Activated naive CD4-positive, alpha-beta T cell treated with anti-CD3 and anti-CD28 coated beads, Interleukin-2, amount 50 U/mL, for 16 hours (primary cell): ENCODE measurements around the gene TBC1D9B.
"Not testable (repeated sequence)": the region's sequence is repeated elsewhere in the genome, so short reads cannot be mapped to it uniquely, and the experiment has no call there.

Experiments used
- DNase-seq: peaks from one replicate; pipeline ENCODE4 v3.0.0-alpha.2; 2020

The TBC1D9B gene

GRCh38 chr5:179836225-179837019 lies 71.3 kb downstream of the TBC1D9B start:
- DNase-seq, result peak; percentile 68

DNA sequence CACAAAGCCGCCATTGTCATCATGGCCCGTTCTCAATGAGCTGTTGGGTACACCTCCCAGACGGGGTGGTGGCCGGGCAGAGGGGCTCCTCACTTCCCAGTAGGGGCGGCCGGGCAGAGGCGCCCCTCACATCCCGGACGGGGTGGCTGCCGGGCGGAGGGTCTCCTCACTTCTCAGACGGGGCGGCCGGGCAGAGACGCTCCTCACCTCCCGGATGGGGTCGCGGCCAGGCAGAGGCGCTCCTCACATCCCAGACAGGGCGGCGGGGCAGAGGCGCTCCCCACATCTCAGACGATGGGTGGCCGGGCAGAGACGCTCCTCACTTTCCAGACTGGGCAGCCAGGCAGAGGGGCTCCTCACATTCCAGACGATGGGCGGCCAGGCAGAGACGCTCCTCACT lies 72.8 kb downstream of the TBC1D9B start:
- not testable (repeated sequence) for DNase-seq

DNA sequence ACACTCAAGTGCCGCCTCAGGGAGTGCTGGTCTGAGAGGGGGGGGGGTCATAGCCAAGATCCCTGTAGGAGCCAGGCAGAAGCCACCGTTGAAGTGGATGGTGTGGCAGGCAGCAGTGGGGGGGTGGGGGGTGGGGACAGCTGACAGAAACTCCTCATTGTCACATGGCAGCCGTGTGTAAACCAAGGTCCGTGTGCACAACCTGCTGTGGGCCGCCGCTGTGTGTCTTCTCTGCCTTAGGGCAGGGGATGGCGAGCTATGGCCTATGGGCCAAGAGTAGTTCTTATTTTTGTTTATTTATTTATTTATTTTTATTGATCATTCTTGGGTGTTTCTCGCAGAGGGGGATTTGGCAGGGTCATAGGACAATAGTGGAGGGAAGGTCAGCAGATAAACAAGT lies 73.6 kb downstream of the TBC1D9B start:
- DNase-seq, result no peak

DNA sequence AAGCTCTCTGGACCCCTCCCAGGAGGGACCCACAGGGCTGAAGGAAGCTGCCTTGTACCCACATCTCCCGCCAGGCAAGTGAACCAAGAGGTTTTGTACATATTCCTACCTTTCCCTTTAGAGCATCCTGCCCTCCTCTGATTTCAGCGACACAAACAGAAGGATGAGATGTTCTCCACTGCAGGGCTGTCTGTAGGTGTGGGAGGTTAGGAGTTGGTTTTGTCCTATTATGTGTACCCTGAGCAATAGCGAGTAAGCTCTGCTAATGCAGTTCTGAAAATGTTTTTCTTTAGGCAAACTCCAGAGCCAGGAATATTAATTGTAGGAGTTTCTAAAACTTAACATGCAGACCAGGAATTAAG lies 74.0 kb downstream of the TBC1D9B start:
- DNase-seq, result no peak

DNA sequence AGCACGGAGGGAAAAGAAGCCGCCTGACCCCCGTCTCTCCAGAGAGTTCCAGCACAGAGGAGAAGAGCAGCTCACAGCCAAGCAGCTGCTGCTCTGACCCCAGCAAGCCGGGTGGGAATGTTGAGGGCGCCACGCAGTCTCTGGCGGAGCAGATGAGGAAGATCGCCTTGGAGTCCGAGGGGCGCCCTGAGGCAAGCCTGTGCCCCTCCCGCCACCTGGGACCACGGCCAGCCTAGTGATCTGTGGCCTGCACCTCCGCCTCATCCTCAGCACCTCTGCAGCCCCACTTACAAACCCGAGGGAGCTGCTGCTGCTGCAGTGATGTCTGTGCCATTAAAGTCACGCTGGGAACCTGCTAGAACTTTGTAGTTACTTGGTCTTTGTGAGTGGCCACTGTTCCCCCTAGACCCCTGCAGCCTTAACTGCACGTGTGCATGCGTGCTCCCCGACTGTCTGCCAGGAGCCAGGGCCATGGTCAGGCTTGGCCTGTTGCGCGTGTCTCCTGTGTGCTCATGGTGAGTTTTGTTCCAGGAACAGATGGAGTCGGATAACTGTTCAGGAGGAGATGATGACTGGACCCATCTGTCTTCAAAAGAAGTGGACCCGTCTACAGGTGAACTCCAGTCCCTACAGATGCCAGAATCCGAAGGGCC lies 74.5 kb downstream of the TBC1D9B start:
- DNase-seq, result no peak

DNA sequence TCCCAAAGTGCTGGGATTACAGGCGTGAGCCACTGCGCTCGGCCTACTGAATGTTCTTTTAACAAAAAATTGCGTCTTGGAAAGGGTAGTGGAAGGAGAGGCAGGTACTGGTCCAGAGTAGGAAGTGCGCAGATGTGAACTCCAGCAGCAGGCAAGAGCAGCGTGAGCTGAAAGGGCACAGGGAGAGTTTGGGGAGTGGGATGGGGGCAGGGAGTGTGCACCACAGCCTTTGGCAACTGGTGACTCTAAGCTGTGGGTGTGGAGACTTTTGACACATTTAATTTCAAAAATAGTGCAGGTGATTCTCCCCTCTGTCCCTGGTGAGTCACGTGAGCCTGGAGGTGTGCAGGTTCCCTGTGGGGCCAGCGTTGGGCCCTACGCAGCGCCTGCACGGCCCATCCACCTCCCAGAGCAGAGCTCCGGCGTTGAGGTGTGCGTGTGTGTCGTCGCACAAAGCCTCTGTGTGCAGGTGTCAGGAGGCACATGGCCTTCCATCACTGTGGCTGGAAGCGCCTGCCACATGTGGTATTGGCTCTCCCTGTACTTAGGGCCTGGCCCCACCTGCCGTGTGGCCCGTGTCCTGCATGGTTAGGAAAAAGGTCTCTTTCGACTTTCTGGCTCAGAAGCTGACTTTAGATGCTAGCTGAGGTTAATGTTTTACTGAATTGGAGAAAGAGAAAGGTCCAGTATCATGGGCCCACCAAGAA lies 75.5 kb downstream of the TBC1D9B start:
- no peak for DNase-seq

DNA sequence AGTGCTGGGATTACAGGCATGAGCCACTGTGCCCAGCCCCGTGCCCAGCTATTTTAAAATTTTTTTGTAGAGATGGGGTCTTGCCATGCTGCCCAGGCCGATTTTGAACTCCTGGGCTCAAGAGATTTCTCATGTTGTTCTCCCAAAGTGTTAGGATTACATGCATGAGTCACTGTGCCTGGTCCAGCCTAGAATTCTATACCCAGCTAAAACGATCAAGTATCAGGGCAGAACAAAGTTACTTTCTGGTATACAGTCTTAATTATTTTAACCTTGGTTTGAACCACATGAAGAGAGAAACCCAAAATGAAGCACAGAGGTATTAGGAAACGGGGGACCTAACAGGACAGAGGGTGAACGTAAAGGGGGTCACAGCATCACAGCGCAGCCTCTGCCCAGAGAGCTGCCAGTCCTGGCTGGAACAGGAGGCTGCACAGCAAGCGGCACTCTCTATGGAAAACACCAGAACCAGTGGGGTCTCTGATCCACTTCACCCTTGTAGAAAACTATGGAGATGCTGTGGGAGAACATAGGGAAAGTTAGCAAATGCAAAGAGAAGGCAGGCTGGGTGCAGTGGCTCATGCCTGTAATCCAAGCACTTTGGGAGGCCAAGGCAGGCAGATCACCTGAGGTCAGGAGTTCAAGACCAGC lies 76.8 kb downstream of the TBC1D9B start:
- no peak for DNase-seq

DNA sequence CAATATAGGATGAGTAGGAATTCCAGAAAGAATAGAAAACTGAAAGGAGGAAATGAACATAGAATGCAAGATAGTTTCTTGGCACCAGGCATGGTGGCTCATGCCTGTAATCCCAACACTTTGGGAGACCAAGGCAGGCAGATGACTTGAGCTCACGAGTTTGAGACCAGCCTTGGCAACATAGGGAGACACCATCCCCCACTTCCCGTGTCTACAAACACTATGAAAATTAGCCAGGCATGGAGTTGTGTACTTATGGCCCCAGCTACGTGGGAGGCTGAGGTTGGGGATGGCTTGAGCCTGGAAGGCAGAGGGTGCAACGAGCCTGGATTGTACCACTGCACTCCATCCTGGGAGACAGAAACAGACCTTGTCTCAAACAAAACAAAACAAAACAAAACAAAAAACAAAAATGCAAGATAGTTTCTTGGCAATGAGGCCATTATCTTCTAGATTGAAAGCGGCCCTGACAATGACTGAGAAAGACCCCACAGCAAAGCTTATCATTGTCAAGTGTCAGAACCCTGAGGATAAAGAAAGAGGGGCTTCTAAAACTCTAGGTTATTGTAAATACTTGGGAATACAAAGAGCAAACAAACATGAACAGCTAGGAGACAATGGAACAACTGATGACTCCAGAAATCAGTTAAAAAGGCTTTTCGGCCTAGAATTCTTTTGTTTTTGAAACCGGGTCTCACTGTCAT lies 77.8 kb downstream of the TBC1D9B start:
- no peak for DNase-seq

GRCh38 chr5:179828756-179829421 lies 78.8 kb downstream of the TBC1D9B start:
- no peak for DNase-seq

DNA sequence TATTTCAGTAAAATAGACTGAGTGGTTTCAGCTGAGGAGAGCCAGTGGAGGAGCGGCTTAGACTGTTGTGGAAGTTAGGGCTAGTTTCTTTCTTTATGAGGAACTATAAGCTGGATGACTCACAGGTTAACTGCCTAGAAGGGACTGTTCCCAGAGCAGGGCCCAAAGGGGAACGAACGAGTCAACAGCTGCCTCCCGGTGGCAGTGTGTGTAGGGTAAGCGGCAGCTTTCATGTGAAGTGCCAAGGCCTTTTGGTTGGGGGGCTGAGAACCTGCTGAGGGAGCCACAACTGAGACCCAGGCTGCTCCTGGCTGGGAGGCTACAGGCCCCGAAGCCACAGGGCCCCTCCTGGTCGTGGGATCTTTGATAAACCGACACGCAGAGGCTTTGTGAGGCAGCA lies 80.0 kb downstream of the TBC1D9B start:
- peak; percentile 72 for DNase-seq

DNA sequence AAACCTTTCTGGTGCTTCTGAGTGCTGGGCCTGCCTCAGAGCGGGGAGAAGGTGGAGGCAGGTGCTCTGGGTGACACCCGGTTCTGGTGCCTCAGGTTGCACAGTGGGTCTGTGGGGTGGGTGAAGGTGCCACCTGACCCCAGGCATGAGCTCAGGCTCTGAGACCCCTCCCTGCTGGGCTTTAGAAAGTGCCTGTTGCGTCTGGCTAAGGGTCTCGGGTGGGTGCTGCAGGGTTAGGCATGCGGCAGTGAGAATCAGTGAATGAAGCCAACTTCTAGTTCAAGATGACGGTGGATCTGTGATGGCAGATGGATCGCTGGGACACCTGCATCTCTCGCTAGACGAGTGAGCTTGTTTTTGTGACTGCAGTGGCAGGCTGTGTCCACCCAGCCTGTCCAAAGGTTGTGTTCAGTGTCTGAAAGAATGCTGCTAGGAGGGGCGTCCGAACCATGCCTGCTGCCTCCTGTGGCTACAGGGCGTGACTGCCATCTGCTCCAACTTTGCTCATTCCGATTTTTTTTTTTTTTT lies 82.0 kb downstream of the TBC1D9B start:
- DNase-seq, result no peak

- DNase-seq, result no peak
Observed at GRCh38 chr5:179824745-179825112, 83.0 kb downstream of the TBC1D9B start.

DNA sequence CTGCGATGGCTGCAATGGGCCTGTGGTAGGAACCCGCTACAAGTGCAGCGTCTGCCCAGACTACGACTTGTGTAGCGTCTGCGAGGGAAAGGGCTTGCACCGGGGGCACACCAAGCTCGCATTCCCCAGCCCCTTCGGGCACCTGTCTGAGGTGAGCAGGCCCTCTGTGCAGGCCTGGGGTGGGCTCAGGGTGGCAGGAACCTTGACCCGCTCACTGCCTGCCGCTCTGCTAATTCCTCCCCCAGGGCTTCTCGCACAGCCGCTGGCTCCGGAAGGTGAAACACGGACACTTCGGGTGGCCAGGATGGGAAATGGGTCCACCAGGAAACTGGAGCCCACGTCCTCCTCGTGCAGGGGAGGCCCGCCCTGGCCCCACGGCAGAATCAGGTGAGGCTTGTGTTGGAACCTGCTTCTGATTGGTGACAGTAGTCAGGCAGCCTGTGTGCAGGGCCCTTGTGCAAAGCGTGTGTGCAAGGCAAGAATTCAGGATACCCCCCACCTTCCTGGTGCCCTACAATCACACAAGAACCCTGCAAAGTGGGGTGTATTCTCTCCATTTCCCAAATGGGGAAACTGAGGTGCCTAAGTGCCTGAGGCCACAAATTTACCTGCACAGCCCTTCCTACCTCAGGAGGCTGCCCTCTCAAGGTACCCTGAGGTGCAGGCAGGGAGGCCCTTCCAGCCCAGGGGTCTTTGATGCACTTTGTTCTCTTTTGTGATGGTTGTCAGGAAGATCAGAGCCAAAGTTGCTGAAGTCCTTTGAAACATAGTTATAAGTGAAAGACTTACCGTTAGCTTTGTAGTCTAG lies 83.6 kb downstream of the TBC1D9B start:
- DNase-seq, result no peak

- no peak for DNase-seq
Observed at GRCh38 chr5:179822444-179822990, 85.2 kb downstream of the TBC1D9B start.

GRCh38 chr5:179822059-179822432 lies 85.7 kb downstream of the TBC1D9B start:
- DNase-seq, result no peak

DNA sequence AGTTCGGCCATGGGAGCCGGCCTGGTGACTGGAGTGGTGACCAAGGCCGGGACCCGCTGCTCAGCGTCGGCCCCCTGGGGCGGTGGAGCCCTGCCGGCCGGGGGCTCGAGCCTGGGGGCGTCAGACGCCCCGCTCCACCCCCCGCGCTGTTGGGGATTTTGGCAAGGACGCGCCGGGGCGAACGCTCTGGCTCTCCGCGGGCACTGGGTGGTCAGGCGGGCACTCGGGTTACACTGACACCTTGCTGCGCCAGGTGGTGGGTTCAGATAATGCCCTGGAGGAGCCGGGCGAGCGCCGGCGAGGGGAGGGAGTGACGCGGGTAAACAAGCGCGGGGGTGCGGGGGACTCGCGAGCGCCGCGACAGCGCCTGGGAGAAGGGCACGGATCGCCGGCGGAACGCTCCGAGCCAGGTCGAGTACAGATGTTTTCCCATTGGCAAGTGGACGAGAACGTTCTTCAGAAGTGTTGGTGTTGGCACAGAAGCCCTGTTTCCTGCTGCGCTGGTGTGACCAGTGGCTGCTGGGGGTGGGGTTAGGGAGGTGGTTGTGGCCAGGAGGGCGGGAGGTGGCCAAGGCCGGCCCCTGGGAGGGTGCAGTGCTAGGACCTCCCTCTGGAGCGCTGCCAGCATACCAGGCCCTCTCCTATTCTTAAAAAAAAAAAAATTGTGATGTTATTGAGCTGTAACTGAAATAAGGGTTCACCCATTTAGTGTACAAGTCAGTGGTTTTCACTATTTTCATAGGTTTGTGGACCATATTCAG lies 86.2 kb downstream of the TBC1D9B start:
- peak; percentile 79 for DNase-seq

DNA sequence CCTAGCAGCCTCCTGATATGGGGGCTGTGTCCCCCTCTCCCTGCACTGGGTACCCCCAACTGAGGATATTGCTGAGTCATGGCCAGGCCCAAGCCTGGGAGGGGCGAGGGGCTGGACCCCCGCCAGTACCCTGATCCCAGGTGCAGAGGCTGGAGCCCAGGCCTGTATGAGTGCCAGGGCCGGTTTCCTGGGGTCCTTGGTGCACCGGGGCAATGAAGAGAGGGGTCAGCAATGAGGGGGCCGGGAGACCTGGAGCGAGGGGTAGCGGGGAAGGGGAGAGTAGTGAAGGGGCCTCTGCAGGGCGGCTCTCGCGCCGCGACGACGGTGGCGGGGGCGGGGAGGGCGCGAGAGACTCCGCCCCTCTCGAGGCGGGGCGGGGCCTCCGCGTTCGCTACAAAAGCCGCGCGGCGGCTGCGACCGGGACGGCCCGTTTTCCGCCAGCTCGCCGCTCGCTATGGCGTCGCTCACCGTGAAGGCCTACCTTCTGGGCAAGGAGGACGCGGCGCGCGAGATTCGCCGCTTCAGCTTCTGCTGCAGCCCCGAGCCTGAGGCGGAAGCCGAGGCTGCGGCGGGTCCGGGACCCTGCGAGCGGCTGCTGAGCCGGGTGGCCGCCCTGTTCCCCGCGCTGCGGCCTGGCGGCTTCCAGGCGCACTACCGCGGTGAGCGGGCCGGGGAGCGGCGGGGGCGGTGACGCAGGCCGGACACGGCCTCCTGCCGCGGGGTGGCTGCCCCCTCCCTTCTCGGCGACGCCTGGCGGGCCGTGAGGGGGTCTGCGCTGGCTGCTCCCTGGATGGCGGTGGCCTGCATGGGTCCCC lies 87.0 kb downstream of the TBC1D9B start, which contains the start of gene SQSTM1:
TSS of gene SQSTM1 (plus strand) at position 423 of the 815 bp plus-strand sequence. CDS start at position 455, 32 bp downstream.
- peak; percentile 80 for DNase-seq

GRCh38 chr5:179820127-179820482 lies 87.6 kb downstream of the TBC1D9B start:
- DNase-seq, result no peak
